CD14-positive monocyte (primary cell): ENCODE measurements around the gene TRIM74. TPM values are rescaled to one million over a fixed set of nuclear protein-coding genes. Genes with fewer than 3 reads are reported as not detected.
"Not testable (repeated sequence)": the region's sequence is repeated elsewhere in the genome, so short reads cannot be mapped to it uniquely, and the experiment has no call there.

Experiments used
- DNase-seq, 3 donors: peaks; one replicate each; pipeline ENCODE4 v3.0.0-alpha.2; 2011 to 2022
- H2AFZ ChIP-seq: 2 replicates; pipeline ENCODE4 v1.6.0; 2012; ENCODE audit warnings: mild to moderate bottlenecking, low read depth, low read length, inconsistent platforms; ENCODE audit not compliant: insufficient read depth, poor library complexity, severe bottlenecking
- H3K27ac ChIP-seq, 2 donors: 1 replicate in 1 of 2; 2 replicates in 1 of 2; pipeline ENCODE4 v1.5.1; 2012 to 2013; ENCODE audit warnings: low read length in 2 of 2, control low read depth in 1 of 2, inconsistent platforms in 1 of 2, low read depth in 1 of 2, mild to moderate bottlenecking in 1 of 2
- H3K27me3 ChIP-seq, 2 donors: one replicate each; pipeline versions ENCODE4 v1.6.0 to v1.6.1; 2011 to 2013; ENCODE audit warnings: low read length in 2 of 2; ENCODE audit not compliant: control insufficient read depth in 2 of 2, insufficient read depth in 2 of 2
- H3K36me3 ChIP-seq, 2 donors: replicated peaks in 1 of 2; 1 replicate in 1 of 2; 2 replicates in 1 of 2; pipeline versions ENCODE4 v1.5.1 to v1.6.1; 2012 to 2013; ENCODE audit warnings: low read length in 2 of 2, control low read depth in 1 of 2, inconsistent platforms in 1 of 2, mild to moderate bottlenecking in 1 of 2; ENCODE audit not compliant: insufficient read depth in 2 of 2, control insufficient read depth in 1 of 2
- H3K4me1 ChIP-seq, 2 donors: 1 replicate in 1 of 2; 2 replicates in 1 of 2; pipeline versions ENCODE4 v1.5.1 to v1.6.1; 2012 to 2013; ENCODE audit warnings: low read length in 2 of 2, control low read depth in 1 of 2, inconsistent platforms in 1 of 2, mild to moderate bottlenecking in 1 of 2, moderate library complexity in 1 of 2; ENCODE audit not compliant: insufficient read depth in 2 of 2, control insufficient read depth in 1 of 2
- H3K4me2 ChIP-seq: replicated peaks from 2 replicates; pipeline ENCODE3; 2012; ENCODE audit warnings: low read length, moderate library complexity, mild to moderate bottlenecking; ENCODE audit not compliant: poor library complexity, severe bottlenecking; ENCODE audit errors: extremely low read depth
- H3K4me3 ChIP-seq, 3 experiments: fragments of 200-600 bp in 1 of 3; sonication (generic) in 1 of 3; replicated peaks in 1 of 3; 1 replicate in 2 of 3; 2 replicates in 1 of 3; pipeline ENCODE4 v1.5.1; 2011 to 2013; ENCODE audit warnings: low read length in 3 of 3, mild to moderate bottlenecking in 3 of 3, control low read depth in 2 of 3, low read depth in 2 of 3, inconsistent platforms in 1 of 3, moderate library complexity in 1 of 3
- H3K79me2 ChIP-seq: 2 replicates; pipeline ENCODE4 v1.6.0; 2012; ENCODE audit warnings: mild to moderate bottlenecking, control low read depth, inconsistent platforms, low read length, moderate library complexity; ENCODE audit not compliant: insufficient read depth
- H3K9ac ChIP-seq: 2 replicates; pipeline ENCODE4 v1.6.0; 2017; ENCODE audit warnings: low read length, mild to moderate bottlenecking; ENCODE audit not compliant: insufficient read depth, poor library complexity, severe bottlenecking
- H3K9me3 ChIP-seq, 2 donors: replicated peaks in 1 of 2; 1 replicate in 1 of 2; 2 replicates in 1 of 2; pipeline versions ENCODE4 v1.5.1 to v1.6.1; 2012 to 2013; ENCODE audit warnings: low read length in 2 of 2, control low read depth in 1 of 2; ENCODE audit not compliant: control insufficient read depth in 1 of 2, insufficient read depth in 1 of 2
- H4K20me1 ChIP-seq: 2 replicates; pipeline ENCODE4 v1.6.0; 2012; ENCODE audit warnings: mild to moderate bottlenecking, low read length, control low read depth, moderate library complexity; ENCODE audit not compliant: insufficient read depth
- H3K27ac Mint-ChIP-seq, 7 donors: one replicate each; pipeline ENCODE4 v1.8.0; 2020; ENCODE audit warnings: mild to moderate bottlenecking in 7 of 7, mixed read lengths in 7 of 7, moderate library complexity in 6 of 7, inconsistent platforms in 2 of 7
- H3K27me3 Mint-ChIP-seq, 3 donors: one replicate each; pipeline ENCODE4 v1.8.0; 2021 to 2022; ENCODE audit warnings: low read depth in 3 of 3, mild to moderate bottlenecking in 3 of 3, mixed read lengths in 3 of 3, moderate library complexity in 3 of 3, inconsistent platforms in 1 of 3
- H3K36me3 Mint-ChIP-seq, 2 donors: one replicate each; pipeline ENCODE4 v1.8.0; 2020; ENCODE audit warnings: mixed read lengths in 2 of 2, inconsistent platforms in 1 of 2, mild to moderate bottlenecking in 1 of 2
- H3K4me1 Mint-ChIP-seq: one replicate; pipeline ENCODE4 v1.8.0; 2020; ENCODE audit warnings: mild to moderate bottlenecking, mixed read lengths
- H3K4me3 Mint-ChIP-seq, 2 donors: one replicate each; pipeline ENCODE4 v1.8.0; 2020; ENCODE audit warnings: mild to moderate bottlenecking in 2 of 2, mixed read lengths in 2 of 2, moderate library complexity in 1 of 2
- H3K9me3 Mint-ChIP-seq, 7 donors: one replicate each; pipeline ENCODE4 v1.8.0; 2020 to 2022; ENCODE audit warnings: mixed read lengths in 7 of 7, mild to moderate bottlenecking in 6 of 7, moderate library complexity in 6 of 7, inconsistent platforms in 2 of 7
- WGBS: methylation state at CpG from one replicate; pipeline ENCODE4 v1.1.5; 2013; ENCODE audit warnings: missing lambda C conversion rate; ENCODE audit not compliant: insufficient coverage; 5-methylcytosine and 5-hydroxymethylcytosine counted together
- intact Hi-C, 2 donors: fragments of 100-400 bp; cut with micrococcal nuclease; formaldehyde crosslinking; loops; one replicate each; pipeline versions ENCODE4 v1.15.0 to v1.15.1; 2023
- polyA plus RNA-seq, 3 donors: library from polyadenylated mRNA; depleted of rRNA in 1 of 3; unstranded in 2 of 3; stranded (reverse) in 1 of 3; fragments of 300-500 nt in 2 of 3; fragments of >200 nt in 1 of 3; fragmentation: Illumina TruSeq in 2 of 3; gene quantifications; 1 replicate in 2 of 3; 2 replicates in 1 of 3; pipeline ENCODE4 v1.2.3, GENCODE V29; 2012 to 2021

Gene TRIM74
- polyA plus RNA-seq, 3 donors: 0.08 TPM; not detected in 2

- H3K4me2 ChIP-seq, H3K27me3 Mint-ChIP-seq, H3K9ac ChIP-seq, H3K9me3 ChIP-seq, H3K4me3 Mint-ChIP-seq, H3K4me3 ChIP-seq, H3K27me3 ChIP-seq, H3K36me3 ChIP-seq, H3K36me3 Mint-ChIP-seq, H3K79me2 ChIP-seq, H3K27ac ChIP-seq, H3K4me1 ChIP-seq, H2AFZ ChIP-seq, H3K27ac Mint-ChIP-seq, H3K4me1 Mint-ChIP-seq, H4K20me1 ChIP-seq, H3K9me3 Mint-ChIP-seq, DNase-seq, intact Hi-C loops: not testable (repeated sequence)
- no CpG with 5 or more reads among the region's 31 CpGs for WGBS
These were observed 3.9 kb downstream of the TRIM74 start for GRCh38 chr7:72965186-72965975.

- H3K79me2 ChIP-seq, H3K36me3 ChIP-seq, intact Hi-C loops, H2AFZ ChIP-seq, DNase-seq, H4K20me1 ChIP-seq, H3K9ac ChIP-seq, H3K4me3 ChIP-seq, H3K27ac Mint-ChIP-seq, H3K27me3 Mint-ChIP-seq, H3K4me1 ChIP-seq, H3K27ac ChIP-seq, H3K4me2 ChIP-seq, H3K27me3 ChIP-seq, H3K9me3 ChIP-seq, H3K4me3 Mint-ChIP-seq, H3K36me3 Mint-ChIP-seq, H3K4me1 Mint-ChIP-seq, H3K9me3 Mint-ChIP-seq: not testable (repeated sequence)
- WGBS: no CpG with 5 or more reads among the region's 8 CpGs
These were observed 6.2 kb downstream of the TRIM74 start for GRCh38 chr7:72963056-72963455.

- H4K20me1 ChIP-seq, H3K4me3 Mint-ChIP-seq, DNase-seq, H3K36me3 ChIP-seq, H3K9ac ChIP-seq, H3K9me3 Mint-ChIP-seq, H3K79me2 ChIP-seq, H2AFZ ChIP-seq, H3K27ac ChIP-seq, H3K4me1 Mint-ChIP-seq, H3K27me3 ChIP-seq, H3K27ac Mint-ChIP-seq, H3K9me3 ChIP-seq, H3K4me3 ChIP-seq, H3K27me3 Mint-ChIP-seq, H3K4me1 ChIP-seq, H3K4me2 ChIP-seq, intact Hi-C loops, H3K36me3 Mint-ChIP-seq: not testable (repeated sequence)
- WGBS: no CpG with 5 or more reads among the region's 9 CpGs
These were observed 8.0 kb downstream of the TRIM74 start for GRCh38 chr7:72961346-72961650.

- H3K9ac ChIP-seq, H3K27me3 Mint-ChIP-seq, intact Hi-C loops, H3K4me1 ChIP-seq, H3K9me3 ChIP-seq, H3K79me2 ChIP-seq, H3K27me3 ChIP-seq, H3K9me3 Mint-ChIP-seq, H3K4me1 Mint-ChIP-seq, H3K4me3 ChIP-seq, H3K27ac ChIP-seq, H3K4me3 Mint-ChIP-seq, H2AFZ ChIP-seq, H3K36me3 ChIP-seq, H3K4me2 ChIP-seq, H3K27ac Mint-ChIP-seq, H4K20me1 ChIP-seq, H3K36me3 Mint-ChIP-seq, DNase-seq: not testable (repeated sequence)
- WGBS: no CpG with 5 or more reads among the region's 20 CpGs
These were observed 8.5 kb downstream of the TRIM74 start for GRCh38 chr7:72960626-72961345.
